ENCODE data around the gene SLC1A2.

- TF ChIP-seq CTCF (IDR thresholded peaks at IDR 0.05) (no peak), POLR2A (IDR thresholded peaks at IDR 0.05) (no peak)
Observed at GRCh38 chr11:35425603-35426212, 6.3 kb upstream of the SLC1A2 start.

Measured in heart left ventricle (tissue), 13 donors.